Body of pancreas (tissue), 4 donors: ENCODE results near the gene MAPKAPK2.

Source experiments
- POLR2A ChIP-seq, 3 donors: fragments of 450-650 bp; IDR thresholded peaks; one replicate each; pipeline ENCODE4 v1.6.1; 2016; ENCODE audit warnings: antibody characterized with exemption in 3 of 3, mild to moderate bottlenecking in 2 of 3
- TF ChIP-seq, protein P1 (sequence below), 7 experiments: fragments of 450-650 bp in 4 of 7; fragments of 200-600 bp in 3 of 7; sonication (generic) in 3 of 7; IDR thresholded peaks; one replicate each; pipeline ENCODE4 v1.5.1; 2016 to 2019; ENCODE audit warnings: antibody characterized with exemption in 7 of 7

DNA sequence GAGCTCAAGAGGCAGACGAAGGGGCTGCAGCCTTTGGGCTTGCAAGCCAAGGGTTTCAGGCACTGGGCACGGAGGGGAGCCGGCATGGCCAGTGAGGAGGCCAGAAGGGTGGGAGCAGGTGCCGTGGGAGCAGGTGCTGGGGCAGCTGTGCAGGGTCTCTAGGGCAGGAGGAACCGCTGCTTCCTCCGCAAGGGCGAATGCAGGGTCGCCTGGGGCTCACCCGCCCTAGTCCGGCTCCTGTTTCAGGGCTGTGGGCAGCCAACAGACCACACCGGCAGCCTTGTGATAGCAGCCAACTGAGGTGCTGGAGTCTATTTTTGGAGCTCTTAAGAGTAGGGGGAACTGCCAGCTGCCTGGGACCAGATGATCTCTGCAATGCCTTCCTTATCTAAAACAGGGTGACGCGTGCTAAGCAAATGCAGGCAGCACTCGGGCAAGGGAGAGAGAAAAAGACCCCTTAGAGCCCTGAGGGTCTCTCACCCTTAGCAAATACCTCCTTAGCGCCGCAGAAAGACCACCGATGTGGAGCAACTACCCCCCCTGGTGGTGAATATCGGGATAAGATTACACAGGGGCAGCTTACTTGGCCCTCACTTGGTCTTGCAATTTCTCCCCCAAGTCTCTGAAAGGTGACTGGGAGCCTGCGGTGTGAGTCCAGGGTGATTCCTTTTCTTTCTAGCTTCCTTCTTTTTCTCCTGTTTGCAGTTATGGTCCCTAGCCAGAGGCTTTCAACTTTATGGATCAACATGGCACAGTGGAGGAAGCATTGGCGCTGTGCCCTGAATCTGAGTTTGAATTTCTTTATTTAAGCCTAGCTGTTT is 20.7 kb upstream of the MAPKAPK2 start:
- TF ChIP-seq, protein P1, sequence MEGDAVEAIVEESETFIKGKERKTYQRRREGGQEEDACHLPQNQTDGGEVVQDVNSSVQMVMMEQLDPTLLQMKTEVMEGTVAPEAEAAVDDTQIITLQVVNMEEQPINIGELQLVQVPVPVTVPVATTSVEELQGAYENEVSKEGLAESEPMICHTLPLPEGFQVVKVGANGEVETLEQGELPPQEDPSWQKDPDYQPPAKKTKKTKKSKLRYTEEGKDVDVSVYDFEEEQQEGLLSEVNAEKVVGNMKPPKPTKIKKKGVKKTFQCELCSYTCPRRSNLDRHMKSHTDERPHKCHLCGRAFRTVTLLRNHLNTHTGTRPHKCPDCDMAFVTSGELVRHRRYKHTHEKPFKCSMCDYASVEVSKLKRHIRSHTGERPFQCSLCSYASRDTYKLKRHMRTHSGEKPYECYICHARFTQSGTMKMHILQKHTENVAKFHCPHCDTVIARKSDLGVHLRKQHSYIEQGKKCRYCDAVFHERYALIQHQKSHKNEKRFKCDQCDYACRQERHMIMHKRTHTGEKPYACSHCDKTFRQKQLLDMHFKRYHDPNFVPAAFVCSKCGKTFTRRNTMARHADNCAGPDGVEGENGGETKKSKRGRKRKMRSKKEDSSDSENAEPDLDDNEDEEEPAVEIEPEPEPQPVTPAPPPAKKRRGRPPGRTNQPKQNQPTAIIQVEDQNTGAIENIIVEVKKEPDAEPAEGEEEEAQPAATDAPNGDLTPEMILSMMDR (IDR thresholded peaks at IDR 0.05), result peak; percentile 72 to 94 (median 83)
- no peak for TF ChIP-seq POLR2A (IDR thresholded peaks at IDR 0.05)
